ENCODE data around the gene FMO2. TPM values are rescaled to one million over a fixed set of nuclear protein-coding genes. Genes with fewer than 3 reads are reported as not detected.

Gene FMO2
- total RNA-seq, 4 donors from 2014 or later = 3.8 to 23.1 (median 6.9) TPM

GRCh38 chr1:171245458-171246064 lies 60.5 kb downstream of the FMO2 start:
- no peak overlapping the region for H3K4me3 ChIP-seq
- no peak overlapping the region for H3K27ac ChIP-seq
- H3K4me1 ChIP-seq = no peaks in the 10 kb centered on the region
- H3K27me3 ChIP-seq = no peaks in the 10 kb centered on the region
- H3K36me3 ChIP-seq = no peaks in the 10 kb centered on the region
- 48% methylated on average over 6 of the region's 6 CpGs for WGBS
- no peak for DNase-seq (ENCODE audit: low spot score in 2 of 2)
- H3K9me3 ChIP-seq = no peaks in the 10 kb centered on the region
- TF ChIP-seq POLR2AphosphoS5 (IDR thresholded peaks at IDR 0.05) (no peak), CTCF (IDR thresholded peaks at IDR 0.05) (peak; percentile 42 to 59), EP300 (IDR thresholded peaks at IDR 0.05) (no peak), POLR2A (IDR thresholded peaks at IDR 0.05) (no peak)

- WGBS = 85% methylated on average over 4 of the region's 4 CpGs
- no peaks in the 10 kb centered on the region for H3K9me3 ChIP-seq
- TF ChIP-seq CTCF (IDR thresholded peaks at IDR 0.05) (no peak), EP300 (IDR thresholded peaks at IDR 0.05) (no peak), POLR2AphosphoS5 (IDR thresholded peaks at IDR 0.05) (no peak), POLR2A (IDR thresholded peaks at IDR 0.05) (no peak)
- no peak overlapping the region for H3K27ac ChIP-seq
- H3K4me1 ChIP-seq = peaks cover 15% of the 10 kb centered on the region
- DNase-seq (ENCODE audit: low spot score in 2 of 2) = no peak
- H3K27me3 ChIP-seq = peaks cover 6% of the 10 kb centered on the region
- no peak overlapping the region for H3K4me3 ChIP-seq
- no peaks in the 10 kb centered on the region for H3K36me3 ChIP-seq
These were observed 62.4 kb downstream of the FMO2 start for GRCh38 chr1:171247501-171247900.

GRCh38 chr1:171248302-171248701 lies 63.2 kb downstream of the FMO2 start, which contains the start of gene FMO1:
Gene FMO1 (plus strand): TSS chr1:171248494. CDS start chr1:171258088, 9,594 bp downstream.
- Histone ChIP-seq H3K27me3 (peaks cover 6% of the 10 kb centered on the region), H3K27ac (no peak within 1 kb of the TSS), H3K9me3 (no peaks in the 10 kb centered on the region), H3K4me3 (no peak within 1 kb of the TSS), H3K36me3 (no peaks in the 10 kb centered on the region), H3K4me1 (peaks cover 15% of the 10 kb centered on the region)
- TF ChIP-seq POLR2AphosphoS5 (IDR thresholded peaks at IDR 0.05) (no peak), POLR2A (IDR thresholded peaks at IDR 0.05) (no peak), CTCF (IDR thresholded peaks at IDR 0.05) (no peak), EP300 (IDR thresholded peaks at IDR 0.05) (no peak)
- 75% methylated on average over 4 of the region's 4 CpGs for WGBS
- no peak for DNase-seq (ENCODE audit: low spot score in 2 of 2)

- WGBS = 46% methylated on average over 1 of the region's 1 CpG
These were observed 63.7 kb downstream of the FMO2 start for GRCh38 chr1:171248841-171249240.

More at GRCh38 chr1:171248841-171249240, 63.7 kb downstream of the FMO2 start:
- Histone ChIP-seq H3K4me1 (peaks cover 15% of the 10 kb centered on the region), H3K36me3 (no peaks in the 10 kb centered on the region), H3K9me3 (no peaks in the 10 kb centered on the region), H3K27ac (no peak overlapping the region), H3K27me3 (peaks cover 6% of the 10 kb centered on the region), H3K4me3 (no peak overlapping the region)
- TF ChIP-seq POLR2AphosphoS5 (IDR thresholded peaks at IDR 0.05) = no peak
- TF ChIP-seq CTCF (IDR thresholded peaks at IDR 0.05) = no peak
- no peak for TF ChIP-seq EP300 (IDR thresholded peaks at IDR 0.05)
- TF ChIP-seq POLR2A (IDR thresholded peaks at IDR 0.05) = no peak
- no peak for DNase-seq (ENCODE audit: low spot score in 2 of 2)
